Nephron (organoid): ENCODE results near the gene CDH12.
"Not testable (repeated sequence)": the region's sequence is repeated elsewhere in the genome, so short reads cannot be mapped to it uniquely, and the experiment has no call there.

Source experiments
- H3K27ac Mint-ChIP-seq, 3 experiments: 2 replicates each; pipeline ENCODE4 v1.8.0; 2020; ENCODE audit warnings: mixed read lengths in 3 of 3, mild to moderate bottlenecking in 2 of 3, moderate library complexity in 1 of 3
- H3K27me3 Mint-ChIP-seq: 2 replicates; pipeline ENCODE4 v1.8.0; 2021; ENCODE audit warnings: low read depth, mild to moderate bottlenecking, moderate library complexity, mixed read lengths
- H3K36me3 Mint-ChIP-seq: 2 replicates; pipeline ENCODE4 v1.8.0; 2020; ENCODE audit warnings: low read depth, mixed read lengths
- H3K4me1 Mint-ChIP-seq: 2 replicates; pipeline ENCODE4 v1.8.0; 2020; ENCODE audit warnings: mixed read lengths
- H3K4me3 Mint-ChIP-seq, 3 experiments: 2 replicates each; pipeline ENCODE4 v1.8.0; 2020; ENCODE audit warnings: mild to moderate bottlenecking in 3 of 3, mixed read lengths in 3 of 3, moderate library complexity in 2 of 3
- H3K9me3 Mint-ChIP-seq: 2 replicates; pipeline ENCODE4 v1.8.0; 2020; ENCODE audit warnings: mixed read lengths
- CTCF ChIP-seq, 3 experiments: fragments of 200-600 bp; sonication (generic); IDR thresholded peaks; one replicate each; pipeline ENCODE4 v1.5.0; 2021; ENCODE audit warnings: antibody characterized with exemption in 3 of 3; ENCODE audit not compliant: unreplicated experiment in 3 of 3

Gene CDH12

DNA sequence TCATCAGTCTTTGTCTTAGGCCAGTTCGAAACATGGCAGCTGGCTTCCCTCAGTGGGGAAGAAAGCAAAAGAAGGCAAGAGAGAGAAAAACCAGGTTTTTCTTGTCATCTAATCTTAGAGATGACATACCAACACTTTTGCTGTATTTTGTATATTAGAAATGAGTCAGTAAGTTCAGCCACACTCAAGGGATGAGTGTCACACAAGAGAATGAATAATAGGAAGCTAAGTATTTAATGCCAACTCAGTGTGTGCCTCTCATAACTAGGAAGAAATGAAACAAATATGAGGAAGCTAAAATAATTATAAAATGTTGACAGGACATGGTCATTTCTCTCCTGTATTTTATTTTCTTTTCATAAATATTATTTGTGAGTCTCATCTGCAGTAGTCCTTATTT, 65.3 kb downstream of the CDH12 start:
- Mint-ChIP-seq H3K4me3 (no peak overlapping the region), H3K9me3 (no peaks in the 10 kb centered on the region), H3K27me3 (no peaks in the 10 kb centered on the region), H3K36me3 (no peaks in the 10 kb centered on the region), H3K4me1 (no peaks in the 10 kb centered on the region), H3K27ac (no peak overlapping the region)
- no peak for TF ChIP-seq CTCF (IDR thresholded peaks at IDR 0.05; ENCODE audit: unreplicated experiment in 3 of 3)

DNA sequence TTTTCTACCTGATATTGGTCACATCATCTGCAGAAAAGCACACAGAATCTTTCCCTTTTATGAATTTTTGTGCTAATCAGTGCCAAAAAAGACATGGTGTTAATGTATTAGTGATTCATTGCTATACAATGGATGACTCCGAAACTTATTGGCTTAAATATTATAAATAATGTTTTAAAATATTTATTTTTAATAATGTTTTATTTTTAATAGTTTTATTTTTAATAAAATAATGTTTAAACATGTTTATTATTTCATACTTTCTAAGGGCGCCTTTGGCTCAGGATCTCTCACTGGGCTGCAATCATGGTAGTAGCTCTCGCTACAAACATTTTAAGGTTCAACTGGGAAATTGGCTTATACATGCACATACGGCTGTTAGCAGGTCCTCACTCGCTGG, 65.7 kb downstream of the CDH12 start:
- Mint-ChIP-seq H3K9me3 (no peaks in the 10 kb centered on the region), H3K36me3 (no peaks in the 10 kb centered on the region), H3K27me3 (no peaks in the 10 kb centered on the region), H3K4me3 (no peak overlapping the region), H3K27ac (no peak overlapping the region), H3K4me1 (no peaks in the 10 kb centered on the region)
- no peak for TF ChIP-seq CTCF (IDR thresholded peaks at IDR 0.05; ENCODE audit: unreplicated experiment in 3 of 3)

- Mint-ChIP-seq H3K4me3 (no peak overlapping the region), H3K36me3 (no peaks in the 10 kb centered on the region), H3K4me1 (no peaks in the 10 kb centered on the region), H3K27me3 (no peaks in the 10 kb centered on the region), H3K27ac (no peak overlapping the region), H3K9me3 (no peaks in the 10 kb centered on the region)
- TF ChIP-seq CTCF (IDR thresholded peaks at IDR 0.05; ENCODE audit: unreplicated experiment in 3 of 3), result no peak
Measured at GRCh38 chr5:22780756-22781155, 72.4 kb downstream of the CDH12 start.

GRCh38 chr5:22779499-22779898, 73.6 kb downstream of the CDH12 start:
- H3K4me3 Mint-ChIP-seq, result no peak overlapping the region
- H3K27me3 Mint-ChIP-seq, result no peaks in the 10 kb centered on the region
- H3K27ac Mint-ChIP-seq, result no peak overlapping the region
- no peaks in the 10 kb centered on the region for H3K36me3 Mint-ChIP-seq
- H3K4me1 Mint-ChIP-seq, result no peaks in the 10 kb centered on the region
- TF ChIP-seq CTCF (IDR thresholded peaks at IDR 0.05; ENCODE audit: unreplicated experiment in 3 of 3), result no peak
- no peaks in the 10 kb centered on the region for H3K9me3 Mint-ChIP-seq

DNA sequence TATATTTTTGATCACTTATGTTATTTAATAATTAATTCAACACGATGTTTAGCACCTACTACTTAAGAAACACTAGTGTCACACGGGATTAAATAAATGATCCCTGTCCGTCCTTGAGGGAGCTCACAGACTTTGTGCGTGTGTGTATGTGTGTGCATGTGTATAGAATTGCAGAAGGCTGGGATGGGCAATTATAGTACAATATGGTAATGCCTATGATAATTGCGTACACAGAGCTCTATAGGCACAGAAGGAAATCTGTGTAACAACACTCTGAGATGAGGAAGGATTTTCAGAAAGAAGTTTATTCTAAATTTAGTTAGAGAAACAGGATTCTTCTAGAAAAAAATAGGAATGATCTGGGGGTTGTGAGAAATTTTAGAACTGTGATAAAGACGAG, 76.9 kb downstream of the CDH12 start:
- Mint-ChIP-seq H3K27ac (no peak overlapping the region), H3K27me3 (no peaks in the 10 kb centered on the region), H3K4me3 (no peak overlapping the region), H3K4me1 (no peaks in the 10 kb centered on the region), H3K36me3 (no peaks in the 10 kb centered on the region), H3K9me3 (peaks cover 5% of the 10 kb centered on the region)
- no peak for TF ChIP-seq CTCF (IDR thresholded peaks at IDR 0.05; ENCODE audit: unreplicated experiment in 3 of 3)

DNA sequence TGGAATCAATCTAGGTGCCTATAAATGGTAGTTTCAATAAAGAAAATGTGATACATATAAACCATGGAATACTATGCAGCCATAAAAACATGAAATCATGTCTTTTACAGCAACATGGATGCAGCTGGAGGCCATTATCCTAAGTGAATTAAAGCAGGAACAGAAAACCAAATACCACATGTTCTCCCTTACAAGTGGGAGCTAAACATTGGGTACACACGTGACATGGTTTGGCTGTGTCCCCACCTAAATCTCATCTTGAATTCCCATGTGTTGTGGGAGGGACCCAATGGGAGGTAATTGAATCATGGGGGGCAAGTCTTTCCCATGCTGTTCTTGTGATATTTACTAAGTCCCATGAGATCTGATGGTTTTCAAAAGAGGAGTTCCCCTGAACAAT, 78.9 kb downstream of the CDH12 start:
- not testable (repeated sequence) for H3K27ac Mint-ChIP-seq, H3K9me3 Mint-ChIP-seq, H3K4me3 Mint-ChIP-seq, H3K36me3 Mint-ChIP-seq, H3K4me1 Mint-ChIP-seq, H3K27me3 Mint-ChIP-seq

GRCh38 chr5:22764736-22765135, 88.4 kb downstream of the CDH12 start:
- H3K27ac Mint-ChIP-seq, result no peak overlapping the region
- H3K4me3 Mint-ChIP-seq, result no peak overlapping the region
- H3K9me3 Mint-ChIP-seq, result no peaks in the 10 kb centered on the region
- H3K36me3 Mint-ChIP-seq, result no peaks in the 10 kb centered on the region
- H3K27me3 Mint-ChIP-seq, result no peaks in the 10 kb centered on the region
- H3K4me1 Mint-ChIP-seq, result no peaks in the 10 kb centered on the region
- no peak for TF ChIP-seq CTCF (IDR thresholded peaks at IDR 0.05; ENCODE audit: unreplicated experiment in 3 of 3)
